ENCODE data around the gene NTRK2. TPM values are rescaled to one million over a fixed set of nuclear protein-coding genes. Genes with fewer than 3 reads are reported as not detected.

Gene NTRK2
- total RNA-seq, 1 donor from 2014 or later, result 23.8 TPM

DNA sequence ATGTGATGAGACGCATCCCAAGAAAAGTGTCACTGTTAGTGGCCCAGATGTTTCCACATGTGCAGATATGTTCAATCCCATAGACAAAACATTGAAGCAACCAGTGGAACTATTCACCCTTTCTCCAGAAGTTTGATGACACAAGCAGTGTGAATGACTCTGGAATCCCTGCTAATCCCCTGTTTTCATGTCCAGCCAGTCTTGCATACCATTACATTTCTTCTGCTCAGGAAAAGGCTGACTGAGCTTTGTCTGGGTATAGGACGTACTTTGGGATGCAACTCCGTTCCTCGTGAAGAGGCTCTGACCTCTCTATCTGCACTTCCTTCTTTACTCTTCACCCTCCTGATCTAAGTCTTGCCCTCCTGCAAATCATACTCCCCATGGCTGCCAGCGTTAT is 172.4 kb downstream of the NTRK2 start:
- TF ChIP-seq, protein P1, sequence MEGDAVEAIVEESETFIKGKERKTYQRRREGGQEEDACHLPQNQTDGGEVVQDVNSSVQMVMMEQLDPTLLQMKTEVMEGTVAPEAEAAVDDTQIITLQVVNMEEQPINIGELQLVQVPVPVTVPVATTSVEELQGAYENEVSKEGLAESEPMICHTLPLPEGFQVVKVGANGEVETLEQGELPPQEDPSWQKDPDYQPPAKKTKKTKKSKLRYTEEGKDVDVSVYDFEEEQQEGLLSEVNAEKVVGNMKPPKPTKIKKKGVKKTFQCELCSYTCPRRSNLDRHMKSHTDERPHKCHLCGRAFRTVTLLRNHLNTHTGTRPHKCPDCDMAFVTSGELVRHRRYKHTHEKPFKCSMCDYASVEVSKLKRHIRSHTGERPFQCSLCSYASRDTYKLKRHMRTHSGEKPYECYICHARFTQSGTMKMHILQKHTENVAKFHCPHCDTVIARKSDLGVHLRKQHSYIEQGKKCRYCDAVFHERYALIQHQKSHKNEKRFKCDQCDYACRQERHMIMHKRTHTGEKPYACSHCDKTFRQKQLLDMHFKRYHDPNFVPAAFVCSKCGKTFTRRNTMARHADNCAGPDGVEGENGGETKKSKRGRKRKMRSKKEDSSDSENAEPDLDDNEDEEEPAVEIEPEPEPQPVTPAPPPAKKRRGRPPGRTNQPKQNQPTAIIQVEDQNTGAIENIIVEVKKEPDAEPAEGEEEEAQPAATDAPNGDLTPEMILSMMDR (IDR thresholded peaks at IDR 0.05), result no peak
- intact Hi-C loops (cut with DNase I), result no loop called here
- no peaks in the 10 kb centered on the region for H3K4me1 ChIP-seq
- H3K36me3 ChIP-seq, result no peaks in the 10 kb centered on the region
- H3K4me3 ChIP-seq, result no peak overlapping the region
- no peak overlapping the region for H3K27ac ChIP-seq
- H3K9me3 ChIP-seq, result no peaks in the 10 kb centered on the region
- DNase-seq (ENCODE audit: low spot score in 2 of 2), result no peak
- H3K27me3 ChIP-seq, result no peaks in the 10 kb centered on the region

DNA sequence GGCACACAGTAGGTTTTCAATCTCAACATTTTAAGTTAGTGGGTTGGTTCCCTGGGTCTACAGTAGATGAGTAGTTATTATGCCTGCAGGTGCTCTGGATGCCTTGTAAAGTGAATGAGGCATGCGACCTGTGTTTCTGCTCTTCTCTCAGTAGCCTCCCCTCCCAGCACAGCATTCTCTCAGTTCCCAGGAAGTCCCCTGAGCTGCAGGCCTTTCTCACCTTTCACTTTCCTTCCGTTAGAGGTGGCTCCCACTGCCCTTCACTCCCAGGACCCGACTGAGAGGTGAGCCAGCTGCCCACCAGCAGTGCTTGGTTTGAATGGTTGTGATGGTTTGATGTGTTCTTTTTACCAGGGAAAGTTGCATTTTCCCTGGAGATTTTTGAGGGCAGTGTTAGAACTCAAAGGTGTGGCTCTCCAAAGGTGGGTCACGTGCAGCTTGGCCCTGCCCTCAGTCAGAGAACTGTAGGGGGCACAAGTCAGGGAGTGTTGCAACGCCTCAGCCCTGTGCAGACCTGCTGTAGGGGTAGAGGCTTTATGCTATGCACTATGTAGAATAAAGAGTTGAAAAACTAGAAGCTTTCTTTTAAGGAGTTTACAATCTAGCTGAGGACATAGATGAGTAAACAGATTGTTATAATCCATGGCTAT is 173.8 kb downstream of the NTRK2 start:
- no peaks in the 10 kb centered on the region for H3K27me3 ChIP-seq
- intact Hi-C loops (cut with DNase I), result no loop called here
- H3K4me1 ChIP-seq, result no peaks in the 10 kb centered on the region
- H3K9me3 ChIP-seq, result no peaks in the 10 kb centered on the region
- H3K4me3 ChIP-seq, result no peak overlapping the region
- no peak for DNase-seq (ENCODE audit: low spot score in 2 of 2)
- TF ChIP-seq, protein P1 (IDR thresholded peaks at IDR 0.05), result no peak
- H3K36me3 ChIP-seq, result no peaks in the 10 kb centered on the region
- no peak overlapping the region for H3K27ac ChIP-seq

DNA sequence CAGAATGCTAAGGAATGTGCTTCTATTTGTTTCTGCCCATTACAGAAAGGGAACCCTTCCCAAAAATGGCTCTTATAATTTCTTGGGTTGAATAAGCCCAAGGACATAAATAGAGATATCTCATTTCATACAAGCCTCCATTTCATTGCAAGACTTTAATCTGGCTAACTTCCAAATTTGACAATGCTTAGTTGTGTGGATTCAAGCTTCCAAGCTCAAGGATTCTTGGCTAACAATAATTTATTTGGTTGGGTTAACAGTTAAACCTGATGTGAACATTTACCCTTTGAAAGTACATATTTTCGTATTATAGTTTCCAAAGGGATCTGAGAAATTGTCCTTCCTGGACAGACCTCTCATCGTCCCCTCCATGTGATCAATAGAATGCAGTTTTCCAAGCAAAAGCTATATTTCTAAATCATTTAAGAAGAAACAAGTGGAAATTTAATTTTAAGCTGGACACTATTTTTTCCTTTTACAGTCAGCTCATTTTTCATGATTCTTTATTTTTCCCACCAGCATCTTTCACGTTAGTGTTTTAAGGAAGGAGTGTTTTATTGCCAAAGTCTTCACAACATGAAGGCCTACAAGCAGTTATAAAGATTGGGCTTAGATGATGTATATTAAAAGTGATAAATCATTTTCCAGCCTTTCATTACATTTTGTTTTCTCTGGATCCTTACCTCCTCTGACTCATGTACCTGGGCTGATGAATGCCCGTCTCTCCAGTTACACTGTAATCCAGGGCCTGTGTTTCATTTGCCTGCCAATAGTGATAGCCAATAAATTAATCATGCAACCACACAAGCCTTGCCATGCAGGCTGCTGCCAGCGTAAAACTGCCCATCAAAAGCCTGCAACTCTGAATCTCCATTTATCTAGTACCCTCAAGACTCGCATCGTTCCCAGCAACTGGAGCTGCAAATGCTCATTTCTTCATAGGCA is 176.7 kb downstream of the NTRK2 start:
- H3K27me3 ChIP-seq, result no peaks in the 10 kb centered on the region
- intact Hi-C loops (cut with DNase I), result no loop called here
- DNase-seq (ENCODE audit: low spot score in 2 of 2), result no peak
- H3K36me3 ChIP-seq, result no peaks in the 10 kb centered on the region
- no peak overlapping the region for H3K4me3 ChIP-seq
- TF ChIP-seq, protein P1 (IDR thresholded peaks at IDR 0.05), result no peak
- no peaks in the 10 kb centered on the region for H3K9me3 ChIP-seq
- no peak overlapping the region for H3K27ac ChIP-seq
- H3K4me1 ChIP-seq, result peaks cover 0 to under 1% of the 10 kb centered on the region in 2 donors

DNA sequence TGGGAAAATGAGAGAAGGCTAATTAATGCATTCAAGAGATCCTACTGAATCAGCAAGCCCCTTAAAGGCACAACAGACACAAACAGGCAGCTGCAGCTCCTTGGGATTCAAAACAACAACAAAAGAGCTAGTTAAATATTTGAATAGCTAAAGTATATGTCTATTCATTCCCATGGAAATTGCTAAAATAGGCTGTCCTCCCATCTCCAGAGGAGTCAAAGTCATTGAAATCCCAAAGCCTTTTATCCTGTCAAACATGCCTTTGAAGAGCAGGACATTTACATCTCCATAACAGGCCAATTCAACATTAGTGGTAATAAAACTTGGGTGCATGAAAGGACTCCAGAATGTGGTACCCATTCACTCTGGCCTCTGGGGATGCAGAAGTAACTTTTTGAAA is 177.4 kb downstream of the NTRK2 start:
- TF ChIP-seq, protein P1 (IDR thresholded peaks at IDR 0.05), result no peak
- intact Hi-C loops (cut with DNase I), result no loop called here
- no peaks in the 10 kb centered on the region for H3K36me3 ChIP-seq

DNA sequence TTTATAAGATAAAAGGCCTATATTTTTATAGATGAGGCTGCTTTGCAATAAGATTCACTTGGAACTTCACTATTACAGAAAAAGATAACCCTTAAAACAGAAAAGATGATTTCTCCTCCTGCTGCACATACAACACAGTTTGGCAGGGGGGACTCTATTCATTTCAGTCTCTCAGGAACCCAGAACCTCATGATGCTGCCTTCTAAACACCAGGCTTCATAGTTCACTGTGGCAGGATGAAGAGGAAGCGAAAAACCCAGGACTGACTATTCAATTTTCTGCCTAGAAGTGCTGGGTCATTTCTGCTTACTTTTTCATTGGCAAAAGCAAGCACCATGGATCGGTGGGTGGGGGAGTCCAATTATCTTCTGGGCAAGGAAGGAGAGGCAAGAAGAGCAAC is 179.5 kb downstream of the NTRK2 start:
- H3K4me1 ChIP-seq, result peaks cover 5 to 16% of the 10 kb centered on the region in 2 donors
- H3K36me3 ChIP-seq, result no peaks in the 10 kb centered on the region
- no peak overlapping the region for H3K4me3 ChIP-seq
- TF ChIP-seq, protein P1 (IDR thresholded peaks at IDR 0.05), result no peak
- no peak overlapping the region for H3K27ac ChIP-seq
- DNase-seq (ENCODE audit: low spot score in 2 of 2), result no peak
- no peaks in the 10 kb centered on the region for H3K27me3 ChIP-seq
- intact Hi-C loops (cut with DNase I), result no loop called here
- H3K9me3 ChIP-seq, result no peaks in the 10 kb centered on the region

More for the DNA sequence above, 177.4 kb downstream of the NTRK2 start:
- Histone ChIP-seq H3K27me3 (no peaks in the 10 kb centered on the region), H3K27ac (no peak overlapping the region), H3K4me3 (no peak overlapping the region), H3K9me3 (no peaks in the 10 kb centered on the region), H3K4me1 (peaks cover 0 to 4% of the 10 kb centered on the region in 2 donors)
- no peak for DNase-seq (ENCODE audit: low spot score in 2 of 2)

All from ascending aorta (tissue), 2 donors.